Measurements from ENCODE around the gene NXPH4.

The NXPH4 gene

GRCh38 chr12:57262126-57262822, 45.7 kb downstream of the NXPH4 start:
- no peak overlapping the region for H3K27ac ChIP-seq
- TF ChIP-seq ZFX (IDR thresholded peaks at IDR 0.05) (no peak), CTCF (conservative IDR thresholded peaks at IDR 0.05) (no peak)

- no peak overlapping the region for H3K27ac ChIP-seq
- no peak for TF ChIP-seq ZFX (IDR thresholded peaks at IDR 0.05)
Measured at GRCh38 chr12:57263096-57263495, 46.5 kb downstream of the NXPH4 start.

GRCh38 chr12:57266681-57267080, 50.1 kb downstream of the NXPH4 start:
- H3K27ac ChIP-seq: no peak overlapping the region
- TF ChIP-seq CTCF (conservative IDR thresholded peaks at IDR 0.05): no peak
- no peak for TF ChIP-seq ZFX (IDR thresholded peaks at IDR 0.05)

- no peak for TF ChIP-seq ZFX (IDR thresholded peaks at IDR 0.05)
- TF ChIP-seq CTCF (conservative IDR thresholded peaks at IDR 0.05): no peak
- H3K27ac ChIP-seq: no peak overlapping the region
Measured at GRCh38 chr12:57268264-57268663, 51.7 kb downstream of the NXPH4 start.

GRCh38 chr12:57270966-57271470, 54.4 kb downstream of the NXPH4 start:
- no peak; the same call in 1 of the 2 replicates for TF ChIP-seq CTCF (conservative IDR thresholded peaks at IDR 0.05)
- TF ChIP-seq ZFX (IDR thresholded peaks at IDR 0.05): no peak
- H3K27ac ChIP-seq: no peak overlapping the region

- H3K27ac ChIP-seq: no peak overlapping the region
- TF ChIP-seq ZFX (IDR thresholded peaks at IDR 0.05) (no peak), CTCF (conservative IDR thresholded peaks at IDR 0.05) (no peak)
Measured at GRCh38 chr12:57272337-57273151, 56.0 kb downstream of the NXPH4 start.

- TF ChIP-seq ZFX (IDR thresholded peaks at IDR 0.05) (no peak), CTCF (conservative IDR thresholded peaks at IDR 0.05) (no peak)
- no peak overlapping the region for H3K27ac ChIP-seq
Measured at GRCh38 chr12:57273516-57273915, 56.9 kb downstream of the NXPH4 start.
